ENCODE data around the gene NDUFA11.
"Not testable (repeated sequence)": the region's sequence is repeated elsewhere in the genome, so short reads cannot be mapped to it uniquely, and the experiment has no call there.

Gene NDUFA11

DNA sequence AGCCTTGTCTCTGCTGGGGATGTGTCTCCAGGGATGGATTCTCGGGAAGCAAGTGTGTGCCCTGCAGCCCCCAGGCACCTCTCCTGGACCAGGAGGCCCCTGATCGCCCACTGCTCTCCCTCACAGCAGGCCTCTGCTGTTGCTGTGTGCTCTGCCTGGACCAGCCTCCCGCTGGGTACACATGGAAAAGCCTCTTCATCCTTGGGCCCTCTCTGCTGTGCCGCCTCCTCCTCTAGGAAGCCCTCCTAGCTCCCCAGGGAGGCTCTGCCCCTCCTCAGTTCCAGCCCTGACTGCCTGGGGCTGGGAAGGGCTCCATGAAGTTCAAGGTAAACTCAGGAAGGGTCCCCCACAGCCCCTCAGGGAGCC is 12.0 kb downstream of the NDUFA11 start:
- no peak for FAIRE-seq
- no peak for DNase-seq (ENCODE audit: low spot score)

DNA sequence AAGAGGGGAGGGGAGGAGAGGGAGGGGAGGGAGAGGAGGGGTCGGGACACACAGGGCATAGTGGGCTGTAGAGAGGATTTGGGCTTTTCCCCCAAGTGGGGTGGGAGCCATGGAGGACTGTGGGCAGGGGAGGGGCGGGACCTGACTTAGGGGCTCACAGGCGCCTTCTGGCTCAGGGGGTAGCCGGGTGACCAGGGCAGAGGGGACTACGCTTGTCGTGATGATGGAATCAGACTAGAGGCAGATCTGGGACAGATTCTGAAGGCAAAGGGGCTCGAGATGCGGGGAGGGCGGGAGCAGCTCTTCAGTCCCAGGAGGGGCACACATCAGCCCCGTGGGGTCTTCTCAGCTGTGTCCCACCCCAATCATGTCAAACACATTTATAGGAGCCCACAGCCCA is 13.5 kb downstream of the NDUFA11 start:
- FAIRE-seq = no peak
- no peak for DNase-seq (ENCODE audit: low spot score)

- DNase-seq (ENCODE audit: low spot score) (no peak), FAIRE-seq (no peak)
These were observed 14.2 kb downstream of the NDUFA11 start for GRCh38 chr19:5889288-5889971.

GRCh38 chr19:5884065-5884811 is 19.4 kb downstream of the NDUFA11 start:
- FAIRE-seq; DNase-seq (ENCODE audit: low spot score): not testable (repeated sequence)

GRCh38 chr19:5883157-5883873 is 20.3 kb downstream of the NDUFA11 start:
- DNase-seq (ENCODE audit: low spot score); FAIRE-seq: not testable (repeated sequence)

- DNase-seq (ENCODE audit: low spot score) (no peak), FAIRE-seq (no peak)
These were observed 21.1 kb downstream of the NDUFA11 start for GRCh38 chr19:5882421-5882968.

DNA sequence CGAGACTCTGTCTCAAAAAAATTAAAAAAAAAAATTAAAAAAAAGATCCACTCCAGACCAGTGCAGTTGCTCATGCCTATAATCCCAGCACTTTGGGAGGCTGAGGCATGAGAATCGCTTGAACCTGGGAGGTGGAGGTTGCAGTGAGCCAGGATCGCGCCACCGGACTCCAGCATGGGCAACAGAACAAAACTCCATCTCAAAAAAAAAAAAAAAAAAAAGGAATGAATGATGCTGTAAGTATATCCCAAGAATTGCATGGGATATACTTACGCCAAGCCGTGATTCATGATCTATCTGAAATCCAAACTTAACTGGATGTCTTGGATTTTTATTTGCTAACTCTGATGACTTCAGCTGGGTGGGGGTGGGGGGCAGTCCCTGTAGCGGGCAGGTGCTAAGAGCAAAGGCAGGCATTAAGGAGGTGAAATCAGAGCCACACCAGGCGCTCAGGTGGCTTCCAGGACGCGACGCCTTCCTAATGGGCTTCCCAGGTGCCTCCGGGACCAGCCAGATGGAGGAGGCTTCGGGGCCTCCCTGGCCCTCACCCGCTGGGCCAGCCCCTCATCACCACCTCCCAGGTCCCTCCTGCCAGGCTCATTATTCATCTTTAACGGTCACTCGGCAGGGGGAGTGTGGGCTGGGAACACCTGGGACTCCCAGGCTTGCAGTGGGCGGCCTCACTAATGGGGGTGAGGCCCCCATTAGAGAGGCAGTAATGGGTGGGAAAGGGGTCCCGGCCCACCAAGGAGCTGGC is 21.9 kb downstream of the NDUFA11 start:
- FAIRE-seq (no peak), DNase-seq (ENCODE audit: low spot score) (no peak)

DNA sequence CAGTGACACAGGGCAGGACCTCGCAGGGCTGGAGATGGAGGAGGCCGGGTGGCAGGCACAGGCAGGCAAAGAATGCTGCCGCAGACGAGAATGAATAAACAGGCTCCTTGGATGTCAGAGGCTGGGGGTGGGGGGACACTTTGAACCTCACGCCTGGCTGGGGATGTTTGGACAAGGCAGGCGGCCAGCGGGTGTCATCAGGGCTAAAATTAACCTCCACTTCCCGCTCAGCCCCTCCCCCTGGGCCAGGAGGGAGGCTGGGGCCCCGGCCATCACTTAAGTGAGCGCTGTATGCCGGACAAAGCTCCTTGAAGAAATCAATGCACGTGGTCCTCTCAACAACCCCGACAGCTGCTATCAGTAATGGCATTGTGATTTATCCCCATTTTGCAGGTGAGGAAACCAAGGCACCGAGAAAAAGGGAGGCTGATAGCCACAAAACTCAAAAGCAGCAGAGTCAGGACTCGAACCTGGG is 22.9 kb downstream of the NDUFA11 start:
- peak; percentile 66 for DNase-seq (ENCODE audit: low spot score)
- no peak for FAIRE-seq

- DNase-seq (ENCODE audit: low spot score) (no peak), FAIRE-seq (no peak)
These were observed 23.4 kb downstream of the NDUFA11 start for GRCh38 chr19:5880196-5880595.

DNA sequence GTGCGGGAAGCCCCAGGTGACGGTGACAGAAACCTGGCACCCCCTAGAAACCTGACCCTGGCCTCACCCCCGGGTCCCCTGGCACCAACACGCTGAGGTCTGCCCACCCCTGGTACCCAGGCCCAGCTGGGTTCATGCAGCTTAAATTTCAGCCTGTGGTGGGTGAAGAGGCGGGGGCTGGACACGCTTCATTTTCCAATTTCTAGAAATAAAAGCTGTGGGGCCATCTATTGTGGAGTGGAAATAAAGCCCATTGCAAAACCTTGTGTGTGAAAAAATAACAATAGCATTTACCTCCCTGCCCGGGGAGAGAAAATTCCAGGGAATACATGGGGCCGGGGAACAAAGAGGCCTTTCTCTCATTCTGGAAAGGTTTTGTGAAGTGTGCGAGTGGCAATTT is 25.7 kb downstream of the NDUFA11 start:
- DNase-seq (ENCODE audit: low spot score) (no peak), FAIRE-seq (no peak)

DNA sequence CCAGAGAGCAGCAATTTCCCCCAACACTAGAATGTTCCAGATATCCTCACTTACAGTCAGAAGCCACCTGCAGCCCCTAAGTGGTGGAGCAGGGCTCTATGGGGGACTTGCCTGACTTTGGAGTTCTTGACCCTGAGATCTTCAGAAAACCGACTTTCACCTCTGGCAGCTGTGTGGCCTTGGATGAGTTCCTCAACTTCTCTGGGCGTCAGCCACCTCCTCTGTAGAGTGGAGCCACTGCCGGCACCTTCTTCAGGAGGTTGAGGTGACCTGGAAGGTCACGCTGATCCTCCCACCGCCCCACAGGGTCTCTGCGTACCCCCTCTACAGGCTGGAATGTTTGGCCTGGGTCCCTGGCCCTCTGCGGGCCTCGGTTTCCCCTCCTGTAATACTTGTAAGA is 26.2 kb downstream of the NDUFA11 start:
- FAIRE-seq = no peak
- DNase-seq (ENCODE audit: low spot score) = no peak

- peak; percentile 55 for DNase-seq (ENCODE audit: low spot score)
- not testable (repeated sequence) for FAIRE-seq
These were observed 29.1 kb downstream of the NDUFA11 start for GRCh38 chr19:5874496-5874895.

GRCh38 chr19:5873617-5874199 is 29.9 kb downstream of the NDUFA11 start:
- FAIRE-seq = no peak
- no peak for DNase-seq (ENCODE audit: low spot score)

DNA sequence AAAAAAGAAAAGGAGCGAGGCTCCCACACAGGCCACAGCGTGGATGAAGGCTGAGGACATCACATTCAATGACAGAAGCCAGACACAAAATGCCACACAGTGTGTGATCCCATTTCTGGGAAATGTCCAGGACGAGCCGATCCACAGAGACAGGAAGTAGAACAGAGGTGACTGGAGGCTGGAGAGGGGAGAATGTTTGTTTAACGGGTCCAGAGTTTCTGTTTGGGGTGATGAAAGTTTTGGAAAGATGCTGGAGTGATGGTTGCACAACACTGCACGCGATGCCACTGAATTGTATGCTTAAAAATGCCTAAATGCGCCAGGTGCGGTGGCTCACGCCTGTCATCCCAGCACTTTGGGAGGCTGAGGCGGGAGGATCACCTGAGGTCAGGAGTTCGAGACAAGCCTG is 32.6 kb downstream of the NDUFA11 start:
- DNase-seq (ENCODE audit: low spot score) (no peak), FAIRE-seq (no peak)

- FAIRE-seq = no peak
- no peak for DNase-seq (ENCODE audit: low spot score)
These were observed 36.1 kb downstream of the NDUFA11 start for GRCh38 chr19:5867201-5868136.

DNA sequence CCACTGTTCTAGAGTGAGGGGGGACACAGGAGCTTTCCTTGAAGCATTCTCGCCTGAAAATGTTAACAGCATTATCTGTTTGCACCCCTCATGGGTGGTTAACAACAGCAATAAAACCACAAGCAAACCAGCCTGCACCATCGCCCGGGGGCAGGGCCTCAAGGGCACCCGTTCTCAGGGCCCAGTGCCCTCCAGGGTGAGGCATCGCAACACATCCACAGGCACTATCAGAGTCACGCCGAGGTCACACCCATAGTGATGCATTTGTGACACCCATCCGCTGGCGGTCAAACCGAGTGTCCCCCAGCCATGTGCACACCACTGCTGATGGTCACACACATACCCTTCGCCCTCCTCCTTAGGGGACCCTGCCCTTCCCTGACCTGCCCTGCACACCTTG is 37.8 kb downstream of the NDUFA11 start:
- DNase-seq (ENCODE audit: low spot score) = no peak
- no peak for FAIRE-seq

- no peak for FAIRE-seq
- DNase-seq (ENCODE audit: low spot score) = no peak
These were observed 38.7 kb downstream of the NDUFA11 start for GRCh38 chr19:5864725-5865486.

DNA sequence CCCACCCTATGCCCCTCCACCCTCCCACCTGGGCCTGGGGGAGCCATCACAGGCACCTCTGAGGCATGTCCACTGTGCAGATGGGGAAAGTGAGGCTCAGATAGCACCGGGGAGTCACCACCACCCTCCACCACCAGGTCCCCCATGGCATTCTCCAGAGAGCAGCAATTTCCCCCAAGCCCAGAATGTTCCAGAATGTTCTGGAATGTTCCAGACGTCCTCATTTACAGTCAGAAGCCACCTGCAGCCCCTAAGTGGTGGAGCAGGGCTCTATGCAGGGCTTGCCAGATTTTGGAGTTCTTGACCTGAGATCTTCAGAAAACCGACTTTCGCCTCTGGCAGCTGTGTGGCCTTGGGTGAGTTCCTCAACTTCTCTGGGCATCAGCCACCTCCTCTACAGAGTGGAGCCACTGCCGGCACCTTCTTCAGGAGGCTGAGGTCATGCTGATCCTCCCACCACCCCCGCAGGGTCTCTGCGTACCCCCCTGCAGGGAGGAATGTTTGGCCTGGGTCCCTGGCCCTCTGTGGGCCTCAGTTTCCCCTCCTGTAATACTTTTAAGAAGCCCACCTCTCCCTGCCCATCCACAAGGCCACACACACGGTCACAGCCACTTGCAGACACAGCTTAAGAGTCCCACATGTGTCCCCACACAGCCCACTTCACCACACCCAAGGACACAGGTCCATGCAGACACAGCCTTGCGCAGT is 39.4 kb downstream of the NDUFA11 start:
- DNase-seq (ENCODE audit: low spot score) = no peak
- FAIRE-seq = no peak
